DMS114 treated with DMSO at 0.1 percent for 48 hours (cell line): Measurements from ENCODE around the gene PCDH7.

Experiments
- DNase-seq: peaks from one replicate; lab custom pipeline; 2025; ENCODE audit not compliant: unreplicated experiment; lab: John Stamatoyannopoulos, UW

PCDH7 gene

GRCh38 chr4:30726090-30726675, 6.0 kb downstream of the PCDH7 start:
- DNase-seq: no peak

DNA sequence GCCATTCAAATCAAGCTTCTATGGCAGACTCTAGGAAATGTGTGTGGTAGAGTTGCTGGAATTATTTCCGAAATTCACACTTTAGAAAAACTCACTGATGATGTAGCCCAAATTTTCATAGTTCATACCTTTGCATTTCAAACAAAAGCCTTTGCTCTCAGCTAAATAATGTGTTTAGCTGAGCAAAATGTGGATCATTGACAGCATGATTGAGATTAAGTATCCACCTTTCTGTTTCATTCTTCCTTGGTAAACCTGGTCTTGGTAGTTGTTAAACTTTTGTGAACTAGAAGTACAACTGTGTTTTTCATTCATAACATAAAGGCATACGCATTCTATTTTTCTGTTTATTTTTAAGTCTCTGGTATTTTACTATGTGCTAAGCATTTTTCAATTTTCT, 7.2 kb downstream of the PCDH7 start:
- no peak for DNase-seq

DNA sequence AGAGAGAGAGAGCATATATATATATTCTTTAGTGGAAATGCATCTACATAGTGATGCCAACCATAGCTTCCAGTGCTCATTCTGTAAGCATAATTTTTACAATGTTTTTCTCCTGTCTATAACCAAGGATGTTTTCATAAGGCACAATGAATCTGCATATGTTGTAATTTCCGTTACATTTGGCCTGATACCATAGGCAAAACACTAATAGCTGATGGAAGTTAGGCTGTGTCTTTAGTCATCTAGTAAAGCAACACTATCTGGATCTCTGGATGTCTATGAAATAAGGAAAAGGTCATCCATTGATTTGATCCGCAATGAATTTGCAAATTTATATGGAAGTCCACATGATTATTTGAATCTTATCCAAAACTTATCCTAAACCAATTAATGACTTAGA, 8.1 kb downstream of the PCDH7 start:
- no peak for DNase-seq

GRCh38 chr4:30743897-30744296, 23.7 kb downstream of the PCDH7 start:
- DNase-seq: no peak

DNA sequence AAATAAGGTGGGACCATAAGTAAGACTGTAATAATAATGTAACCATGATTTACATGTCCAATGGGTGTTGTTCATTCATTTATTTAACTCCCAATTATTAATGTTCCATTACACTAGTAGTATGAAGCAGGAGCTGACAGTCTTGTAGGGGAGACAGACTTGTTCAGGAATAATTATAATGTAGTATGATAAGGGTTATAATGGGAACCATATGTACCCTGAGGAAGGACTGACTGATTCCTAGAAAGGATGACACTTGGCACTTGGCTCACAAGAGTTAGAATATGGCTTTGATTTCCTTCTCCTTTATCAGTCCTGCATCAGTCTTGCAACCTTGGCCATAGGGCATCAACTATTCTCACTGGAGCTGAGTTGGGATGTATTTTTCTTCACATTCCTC, 24.2 kb downstream of the PCDH7 start:
- no peak for DNase-seq

GRCh38 chr4:30744957-30745640, 24.9 kb downstream of the PCDH7 start:
- no peak for DNase-seq

GRCh38 chr4:30746735-30747134, 26.6 kb downstream of the PCDH7 start:
- DNase-seq: no peak

DNA sequence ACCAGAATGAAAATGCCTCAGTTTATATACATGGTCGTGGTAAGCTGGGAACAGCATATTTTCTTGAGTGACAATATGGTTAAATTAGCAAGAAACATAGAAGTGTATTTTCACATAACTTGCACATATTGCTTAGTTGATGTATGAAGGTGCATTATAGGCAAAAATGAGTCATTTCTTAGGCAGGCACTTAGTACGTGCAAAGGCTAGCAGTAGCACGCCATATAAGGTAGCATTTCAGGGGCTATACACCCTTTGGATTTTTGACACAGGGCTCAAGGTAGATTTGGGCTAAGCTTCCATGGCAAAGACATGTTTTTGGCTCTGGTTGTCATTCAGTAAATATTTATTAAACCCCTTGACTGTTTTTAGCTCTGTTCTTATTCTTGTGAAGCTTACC, 33.1 kb downstream of the PCDH7 start:
- no peak for DNase-seq

DNA sequence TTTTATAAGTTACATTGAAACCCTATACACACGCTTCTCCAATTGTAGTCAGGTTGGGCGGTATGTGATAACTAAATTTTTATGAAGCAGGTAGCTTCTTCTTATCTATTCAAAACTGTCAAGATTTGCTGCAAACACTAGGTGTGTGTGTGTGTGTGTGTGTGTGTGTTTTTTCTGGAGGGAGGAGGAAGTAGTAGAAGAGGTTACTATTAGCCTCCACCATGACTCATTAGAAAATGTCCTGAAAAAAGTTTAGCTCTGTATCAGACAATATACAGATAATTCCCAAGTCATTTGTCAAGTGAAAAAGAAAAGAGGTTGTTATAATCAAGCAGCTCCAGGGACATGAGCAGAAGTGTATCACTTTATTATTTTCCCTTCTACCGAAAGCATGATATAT, 33.9 kb downstream of the PCDH7 start:
- DNase-seq: no peak

GRCh38 chr4:30755346-30755745, 35.2 kb downstream of the PCDH7 start:
- no peak for DNase-seq

GRCh38 chr4:30756553-30756952, 36.4 kb downstream of the PCDH7 start:
- no peak for DNase-seq

GRCh38 chr4:30757357-30757756, 37.2 kb downstream of the PCDH7 start:
- DNase-seq: no peak

DNA sequence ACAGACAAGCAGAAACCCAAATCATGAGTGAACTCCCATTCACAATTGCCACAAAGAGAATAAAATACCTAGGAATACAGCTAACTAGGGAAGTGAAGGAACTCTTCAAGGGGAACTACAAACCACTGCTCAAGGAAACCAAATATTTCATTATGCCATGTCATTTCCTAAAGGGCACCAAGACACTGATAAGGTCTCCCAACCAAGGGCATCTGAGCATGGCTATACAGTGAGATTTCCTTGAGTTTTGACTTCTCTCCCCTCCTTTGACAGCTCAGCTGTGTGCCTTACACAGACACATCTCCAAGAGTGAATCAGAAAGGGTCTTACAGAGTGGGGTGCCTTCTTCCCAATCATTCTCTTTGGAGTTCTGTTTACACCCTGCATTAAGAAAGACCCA, 40.4 kb downstream of the PCDH7 start:
- DNase-seq: no peak

DNA sequence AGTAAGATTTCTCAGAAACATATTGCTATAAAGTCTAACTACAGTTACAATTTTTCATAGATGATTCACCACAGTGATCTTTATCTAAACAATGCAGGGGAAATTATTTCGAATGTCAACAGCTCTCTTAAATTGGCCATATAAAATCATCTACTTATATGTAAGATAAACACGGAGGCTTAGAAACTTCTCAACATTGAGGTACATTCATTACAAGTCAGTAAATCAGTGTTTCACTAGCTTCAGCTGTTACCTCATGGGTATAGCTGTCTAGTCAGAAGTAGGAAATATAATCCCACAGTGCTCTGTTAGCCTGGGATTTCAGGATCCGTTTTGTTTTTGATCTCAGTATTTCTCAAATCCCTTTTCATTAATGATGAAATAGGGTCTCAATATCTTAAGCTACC, 43.2 kb downstream of the PCDH7 start:
- no peak for DNase-seq

- DNase-seq: no peak
These were observed 44.9 kb downstream of the PCDH7 start for GRCh38 chr4:30765022-30765421.

DNA sequence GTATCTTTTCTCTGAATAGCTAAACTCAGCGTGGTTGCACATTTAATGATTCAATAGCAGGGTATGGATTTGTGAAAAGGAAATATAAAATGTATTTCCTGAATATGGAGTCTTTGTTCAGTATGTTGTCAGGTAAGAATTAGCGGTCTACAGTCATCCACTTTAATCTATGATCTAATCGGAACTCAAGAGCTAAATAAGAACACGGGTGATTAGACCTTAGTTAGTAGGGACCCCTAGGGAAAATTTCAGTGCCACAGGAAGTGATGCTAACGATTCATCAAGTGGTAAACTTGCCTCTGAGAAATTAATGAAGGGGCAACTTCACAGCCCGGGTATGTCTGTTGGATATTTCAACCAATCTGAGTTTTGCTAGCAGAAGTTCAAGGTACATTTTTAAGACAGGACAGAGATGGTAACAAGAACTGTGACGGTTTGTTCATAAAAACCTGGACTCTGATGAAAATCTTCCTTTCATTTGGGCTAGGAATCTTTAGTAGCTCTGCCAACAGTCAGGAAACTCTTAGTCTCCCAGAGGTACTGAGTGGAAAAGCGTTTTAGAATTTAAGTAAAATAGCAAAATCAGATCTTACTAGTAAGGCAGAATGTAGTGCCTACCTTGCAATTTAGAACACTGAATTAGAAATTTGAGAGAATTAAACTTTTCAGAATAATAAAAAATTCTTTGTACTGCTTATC, 47.1 kb downstream of the PCDH7 start:
- DNase-seq: no peak

- no peak for DNase-seq
These were observed 48.1 kb downstream of the PCDH7 start for GRCh38 chr4:30768277-30768676.

DNA sequence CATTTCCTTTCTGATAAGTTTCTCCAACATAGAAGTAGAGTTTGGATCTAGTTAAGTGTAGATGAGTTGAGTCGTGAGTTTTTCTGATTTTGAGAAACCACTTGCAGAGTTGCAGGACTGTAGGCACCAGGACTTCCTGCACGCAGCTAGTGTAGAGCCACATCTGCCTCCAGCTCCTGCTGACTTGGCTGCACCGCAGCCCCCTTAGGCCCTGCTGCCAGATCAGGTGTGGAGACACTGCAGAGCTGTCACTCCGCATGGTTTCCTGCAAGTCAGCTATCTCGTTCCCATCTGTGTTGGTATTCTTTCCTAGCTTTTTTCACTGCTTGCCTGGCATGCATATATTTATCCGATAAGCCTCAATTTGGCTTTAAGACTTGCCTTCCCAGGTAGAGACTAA, 48.9 kb downstream of the PCDH7 start:
- DNase-seq: no peak

DNA sequence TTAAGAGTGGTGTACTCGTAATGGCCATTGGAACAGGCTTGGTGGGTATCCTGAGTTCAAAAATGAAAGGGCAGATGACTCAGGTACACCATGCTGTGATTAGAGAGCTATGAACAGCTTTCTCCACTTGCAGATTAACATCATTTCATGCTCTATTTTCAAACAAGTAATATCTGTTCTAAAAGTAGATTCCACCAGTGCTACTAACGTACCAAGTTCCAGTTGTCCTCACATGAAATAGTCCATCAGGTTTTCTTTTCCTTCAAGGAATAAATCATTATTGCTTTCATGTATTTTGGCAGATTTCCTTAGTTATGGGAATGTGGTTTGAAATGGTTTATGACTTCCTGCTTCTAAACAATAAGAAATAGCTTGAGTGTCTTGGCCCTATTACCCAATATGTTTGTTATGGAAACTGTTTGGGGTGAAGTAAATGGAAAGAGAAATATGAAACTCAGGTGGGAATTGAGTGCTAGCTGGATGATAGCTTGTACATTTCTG, 49.9 kb downstream of the PCDH7 start:
- DNase-seq: no peak

DNA sequence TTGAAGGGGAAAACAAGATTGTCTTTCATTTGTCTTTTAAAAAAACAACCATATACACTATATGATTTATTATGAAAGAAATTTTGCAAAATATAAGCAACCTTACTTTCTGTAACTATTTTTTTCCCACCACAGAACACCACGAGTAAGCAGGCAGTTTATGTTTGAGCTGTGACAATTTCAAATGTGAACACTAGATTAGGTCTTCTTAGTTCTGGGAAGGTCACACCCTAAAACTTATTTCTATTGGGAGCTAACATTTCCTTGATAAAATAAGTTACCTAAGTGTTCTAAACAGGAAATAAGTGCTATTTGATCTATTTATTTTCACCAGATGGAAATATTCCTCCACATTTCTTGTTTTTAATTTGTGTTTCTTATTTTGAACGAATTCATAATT, 50.6 kb downstream of the PCDH7 start:
- DNase-seq: no peak

- DNase-seq: no peak
These were observed 56.3 kb downstream of the PCDH7 start for GRCh38 chr4:30776451-30776850.

GRCh38 chr4:30776921-30777415, 56.8 kb downstream of the PCDH7 start:
- no peak for DNase-seq
